IPS-NIHi7 (cell line): ENCODE results near the gene SOX6.
"Not testable (repeated sequence)": the region's sequence is repeated elsewhere in the genome, so short reads cannot be mapped to it uniquely, and the experiment has no call there.

Experiments used
- DNase-seq: peaks from one replicate; pipeline ENCODE4 v3.0.0; 2012; ENCODE audit warnings: mixed read lengths; ENCODE audit errors: extremely low spot score

SOX6 gene

DNA sequence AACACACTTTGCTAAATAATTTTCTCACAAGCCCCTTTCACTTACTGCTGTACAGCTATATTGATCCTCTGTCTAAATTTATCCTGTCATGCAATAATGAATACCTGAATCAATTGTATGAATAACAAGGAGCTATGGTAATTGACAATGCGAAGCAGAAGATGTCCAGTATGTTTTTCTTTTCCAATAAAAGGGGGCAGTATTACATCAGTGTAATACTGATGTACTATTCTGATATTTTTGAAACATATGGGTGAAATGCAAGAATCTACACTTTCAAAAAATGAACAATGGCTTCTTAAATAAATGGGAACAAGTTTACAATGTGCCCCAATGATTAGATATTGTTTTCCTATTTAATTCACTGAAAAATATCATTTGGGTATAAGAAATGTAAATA is 315.1 kb downstream of the SOX6 start:
- DNase-seq = no peak

DNA sequence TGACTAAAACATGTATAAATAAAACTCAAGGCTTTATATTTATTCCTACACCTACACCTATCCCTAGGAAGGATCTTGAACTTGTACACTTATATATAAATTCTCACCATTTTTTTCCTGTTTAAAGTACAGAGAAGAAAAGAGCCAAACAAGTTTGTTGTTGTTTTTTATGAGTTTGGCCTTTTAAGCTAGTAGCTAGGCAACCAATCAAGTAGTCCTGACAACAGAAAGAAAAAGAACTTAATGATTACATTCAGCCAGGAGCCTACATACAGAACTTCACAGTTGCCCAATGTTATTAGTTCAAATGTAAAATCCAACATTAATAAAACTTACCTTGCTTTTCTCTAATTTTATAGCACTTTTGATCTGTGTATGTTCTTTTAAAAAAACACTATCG is 316.2 kb downstream of the SOX6 start:
- no peak for DNase-seq

DNA sequence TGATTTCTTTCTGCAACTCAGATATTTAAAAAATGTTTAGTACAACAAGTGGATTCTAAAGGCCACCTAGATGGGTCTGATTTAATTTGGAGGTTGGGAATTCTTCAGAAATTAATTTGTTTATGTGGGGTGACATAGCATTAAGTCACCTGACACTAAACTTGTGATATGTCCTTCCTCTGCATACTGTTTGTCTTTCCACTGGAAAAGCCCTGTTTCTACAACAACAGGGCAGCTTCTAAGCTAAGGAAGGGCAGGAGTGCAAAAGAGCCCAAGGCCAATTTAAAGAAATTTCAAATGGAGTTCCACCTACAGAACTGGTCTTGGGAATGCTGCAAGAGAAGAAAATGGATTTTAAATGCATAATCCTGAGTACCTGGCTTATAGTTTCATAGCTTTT is 319.2 kb downstream of the SOX6 start:
- no peak for DNase-seq

DNA sequence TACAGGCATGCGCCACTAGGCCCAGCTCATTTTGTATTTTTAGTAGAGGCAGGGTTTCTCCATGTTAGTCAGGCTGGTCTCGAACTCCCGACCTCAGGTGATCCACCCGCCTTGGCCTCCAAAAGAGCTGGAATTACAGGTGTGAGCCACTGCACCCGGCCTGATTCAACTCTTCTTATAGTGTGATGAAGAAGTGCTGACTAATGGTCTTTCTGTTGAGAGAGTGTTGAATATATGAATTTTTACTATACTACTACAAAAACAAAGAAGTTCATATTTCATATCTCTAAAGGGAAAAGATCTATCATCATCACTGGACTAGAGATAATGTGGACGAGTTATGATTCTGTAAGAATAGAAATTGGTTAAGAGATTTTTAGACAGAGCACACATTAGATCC is 320.1 kb downstream of the SOX6 start:
- DNase-seq = no peak

DNA sequence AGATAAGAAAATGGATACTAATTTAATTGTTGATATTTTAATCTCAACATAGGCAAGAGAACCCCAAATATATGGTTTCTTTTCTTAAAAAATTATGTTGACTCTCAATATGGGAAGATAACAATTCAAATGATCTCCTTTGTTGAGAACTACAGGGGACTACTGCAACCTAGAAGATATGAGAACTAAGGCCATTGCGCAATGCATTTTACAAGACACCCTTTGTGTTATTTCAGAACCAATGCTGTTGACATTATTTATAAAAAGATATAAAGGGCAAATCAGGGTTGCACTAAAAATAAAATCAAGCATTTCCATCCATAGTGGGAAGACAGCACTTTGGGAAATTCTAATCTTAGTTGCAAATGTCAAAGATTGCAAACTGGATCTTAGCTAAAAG is 322.3 kb downstream of the SOX6 start:
- DNase-seq = no peak

DNA sequence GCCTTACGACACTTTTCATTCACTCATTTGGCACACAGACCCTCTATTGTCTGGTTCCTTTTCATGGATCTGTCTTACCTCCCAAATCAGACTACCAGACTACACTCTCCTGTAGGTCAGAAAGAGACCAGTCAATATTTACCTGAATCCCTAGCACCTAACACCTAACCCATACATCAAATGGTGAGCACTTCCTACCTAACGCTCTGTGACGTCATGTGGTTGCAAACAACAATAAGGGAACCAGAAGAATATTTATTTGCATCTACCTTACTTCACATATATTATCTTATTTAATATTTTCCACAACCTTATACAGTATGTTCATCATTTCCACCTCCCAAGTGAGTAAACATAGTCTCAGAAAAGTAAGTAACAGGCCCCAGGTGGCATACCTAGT is 323.4 kb downstream of the SOX6 start:
- no peak for DNase-seq

DNA sequence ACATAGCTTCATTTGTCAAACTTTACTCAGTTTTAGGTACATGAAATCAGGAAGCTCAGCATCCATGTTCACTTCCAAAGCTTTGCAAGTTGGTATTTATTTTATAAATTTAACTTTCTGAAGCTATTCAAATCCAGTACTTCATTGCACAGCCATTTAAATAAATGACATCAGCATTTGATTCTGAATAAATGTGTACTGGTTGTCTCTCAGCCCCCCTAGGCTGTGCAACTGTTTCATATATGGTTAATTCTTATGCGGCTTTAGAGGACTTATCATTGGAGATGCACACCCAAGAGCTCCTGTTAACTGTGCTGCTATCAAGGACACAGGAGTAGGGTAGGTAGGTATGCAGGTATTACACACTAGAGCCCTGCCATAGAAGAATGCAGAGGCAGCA is 325.1 kb downstream of the SOX6 start:
- DNase-seq = no peak

DNA sequence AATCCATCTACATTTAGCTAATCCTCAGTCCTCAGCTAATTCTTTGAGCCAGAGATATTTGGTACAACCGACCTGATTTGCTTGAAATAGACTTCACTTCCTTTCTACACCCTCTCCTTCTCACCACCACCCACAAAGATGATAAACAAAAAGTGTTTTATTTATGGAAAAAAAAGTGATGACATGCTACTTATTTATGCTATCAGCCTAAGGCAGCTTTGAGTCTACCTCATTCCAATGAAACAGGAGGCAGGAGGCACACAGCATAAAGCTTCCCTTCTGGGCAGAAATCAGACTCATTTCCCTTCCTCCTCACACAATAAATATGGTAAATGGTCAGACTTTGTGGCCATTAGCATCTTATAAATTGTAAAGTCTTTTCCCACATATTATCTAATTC is 325.7 kb downstream of the SOX6 start:
- DNase-seq = no peak

DNA sequence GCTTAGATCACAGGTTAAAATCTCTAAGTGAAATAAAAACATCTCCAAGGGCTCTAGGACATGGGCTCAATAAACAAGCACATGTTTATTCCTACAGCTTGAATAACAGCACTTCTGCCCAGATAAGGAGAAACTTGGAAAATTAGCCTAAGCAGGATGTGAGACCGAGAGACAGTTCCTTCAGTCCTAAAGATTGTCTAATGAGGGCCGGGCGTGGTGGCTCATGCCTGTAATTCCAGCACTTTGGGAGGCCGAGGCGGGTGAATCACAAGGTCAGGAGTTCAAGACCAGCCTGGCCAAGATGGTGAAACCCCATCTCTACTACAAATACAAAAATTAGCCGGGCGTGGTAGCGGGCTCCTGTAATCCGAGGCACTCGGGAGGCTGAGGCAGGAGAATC is 327.2 kb downstream of the SOX6 start:
- DNase-seq = not testable (repeated sequence)

DNA sequence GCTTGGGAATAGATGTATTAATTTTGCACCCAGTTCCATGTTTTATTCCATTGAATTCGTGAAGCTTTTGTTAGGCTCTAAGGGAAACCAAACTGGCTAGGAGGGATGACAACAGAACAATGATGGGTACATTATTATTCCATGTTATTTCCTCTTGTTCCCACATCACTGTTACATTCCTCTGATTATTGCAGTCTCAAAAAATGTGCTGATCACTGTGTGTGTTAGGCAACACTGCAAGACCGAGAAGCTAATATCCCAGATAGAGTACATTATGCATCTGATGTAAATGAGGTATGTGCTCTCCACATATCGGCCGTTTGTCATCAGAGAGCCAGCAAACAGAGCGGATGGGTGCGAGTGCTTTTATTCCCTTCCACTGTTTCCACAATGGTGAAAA is 327.9 kb downstream of the SOX6 start:
- no peak for DNase-seq

DNA sequence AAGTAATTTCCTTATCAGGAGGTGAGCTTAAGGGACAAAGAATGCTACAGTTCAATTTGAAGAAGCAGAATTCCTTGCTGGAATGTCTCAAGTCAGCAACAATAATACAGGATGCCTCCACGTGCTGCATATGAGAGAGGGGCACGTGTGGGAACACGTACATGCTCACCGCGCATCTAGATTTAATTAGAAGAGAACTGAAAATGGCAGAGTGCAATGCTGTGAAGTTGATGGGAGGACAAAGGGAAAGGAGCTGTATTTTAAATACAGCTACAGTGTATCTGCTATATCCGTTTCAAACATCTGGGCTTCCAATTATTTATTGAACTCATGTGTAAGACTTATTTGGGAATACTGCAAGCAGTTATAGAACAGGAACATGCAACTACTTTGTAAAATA is 328.7 kb downstream of the SOX6 start:
- DNase-seq = no peak

DNA sequence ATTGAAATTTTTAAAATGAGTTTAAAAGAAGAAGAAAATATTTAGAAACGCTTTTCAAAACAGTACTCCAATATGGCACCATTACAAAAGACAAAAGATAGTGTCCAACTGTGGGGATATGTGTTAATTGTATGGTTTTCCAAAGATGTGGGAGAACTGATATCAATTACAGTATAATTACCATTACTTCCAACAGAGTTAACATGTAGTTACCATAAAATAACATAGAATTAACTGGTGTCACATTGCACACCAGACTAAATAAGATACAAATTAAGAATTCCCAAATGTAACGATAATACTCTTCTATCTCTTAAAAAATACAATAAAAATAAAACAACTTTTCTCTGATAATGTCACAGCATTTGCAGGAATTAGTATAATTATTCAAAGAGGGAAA is 329.5 kb downstream of the SOX6 start:
- DNase-seq = no peak

DNA sequence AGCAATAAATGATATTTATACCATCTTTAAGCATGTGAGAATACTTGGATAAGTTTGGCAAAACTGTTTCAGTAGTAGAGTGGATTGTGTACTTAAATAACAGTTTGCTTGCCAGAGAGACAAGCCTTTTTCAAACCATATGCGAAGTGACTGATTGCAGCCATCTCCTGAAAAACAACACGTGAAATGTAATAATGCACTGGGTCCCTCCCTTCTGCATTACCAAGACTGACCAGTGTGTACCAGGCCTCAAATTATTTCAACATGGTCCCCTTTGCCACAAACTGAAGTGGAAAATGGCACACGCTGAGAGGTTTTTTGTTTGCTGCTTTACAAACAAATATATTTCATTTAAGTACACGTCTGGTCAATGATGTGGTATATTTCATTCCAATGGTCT is 337.4 kb downstream of the SOX6 start:
- DNase-seq = no peak

DNA sequence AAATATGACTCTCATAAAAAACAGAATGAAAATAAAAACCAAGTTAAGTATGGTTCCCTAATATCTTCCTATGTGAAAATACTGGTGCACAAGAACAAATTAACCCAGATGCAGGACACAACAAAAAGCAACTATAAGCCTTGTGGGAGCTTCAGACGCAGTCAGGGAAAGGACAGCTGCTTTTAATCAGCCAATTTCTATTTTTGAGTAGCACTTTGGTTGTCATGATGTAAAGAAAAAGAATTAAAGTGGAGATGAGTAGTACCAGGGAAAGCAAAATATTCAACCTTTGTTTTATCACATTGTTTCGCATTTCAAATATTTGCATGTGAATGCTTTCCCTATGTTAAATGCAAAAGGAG is 339.9 kb downstream of the SOX6 start:
- DNase-seq = no peak

DNA sequence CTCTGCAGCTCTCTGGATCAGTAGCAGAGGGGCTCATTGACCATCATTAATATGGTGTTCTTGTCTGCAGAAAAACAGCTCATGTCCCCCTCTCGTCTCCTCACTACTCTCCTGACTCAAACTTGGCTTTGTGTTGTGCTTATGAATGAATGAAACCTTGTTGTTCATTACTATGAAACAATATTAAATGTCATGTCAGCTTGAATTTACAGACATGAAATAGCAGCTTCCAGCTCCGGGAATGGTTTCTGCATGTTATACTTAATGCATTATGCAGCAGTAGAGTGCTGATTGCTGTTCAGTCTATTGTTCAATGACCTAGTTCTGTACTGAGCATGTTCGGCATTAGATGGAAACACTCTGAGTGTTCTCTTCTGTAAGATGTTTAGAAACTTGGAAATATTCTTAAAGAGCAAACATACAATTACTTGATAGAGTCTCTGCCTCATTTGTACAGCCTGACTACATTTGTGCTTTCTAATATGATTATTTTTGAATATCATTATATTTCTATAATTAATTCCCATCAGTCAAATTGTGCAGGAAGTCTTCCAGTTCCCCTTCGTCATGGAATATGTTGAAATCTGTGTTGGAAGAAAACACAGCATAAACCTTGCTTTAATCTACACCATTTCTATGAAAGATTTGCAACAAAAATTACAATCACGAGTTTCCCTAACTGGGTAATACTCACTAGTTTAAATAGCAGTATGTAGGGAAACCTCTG is 340.4 kb downstream of the SOX6 start:
- DNase-seq = no peak

DNA sequence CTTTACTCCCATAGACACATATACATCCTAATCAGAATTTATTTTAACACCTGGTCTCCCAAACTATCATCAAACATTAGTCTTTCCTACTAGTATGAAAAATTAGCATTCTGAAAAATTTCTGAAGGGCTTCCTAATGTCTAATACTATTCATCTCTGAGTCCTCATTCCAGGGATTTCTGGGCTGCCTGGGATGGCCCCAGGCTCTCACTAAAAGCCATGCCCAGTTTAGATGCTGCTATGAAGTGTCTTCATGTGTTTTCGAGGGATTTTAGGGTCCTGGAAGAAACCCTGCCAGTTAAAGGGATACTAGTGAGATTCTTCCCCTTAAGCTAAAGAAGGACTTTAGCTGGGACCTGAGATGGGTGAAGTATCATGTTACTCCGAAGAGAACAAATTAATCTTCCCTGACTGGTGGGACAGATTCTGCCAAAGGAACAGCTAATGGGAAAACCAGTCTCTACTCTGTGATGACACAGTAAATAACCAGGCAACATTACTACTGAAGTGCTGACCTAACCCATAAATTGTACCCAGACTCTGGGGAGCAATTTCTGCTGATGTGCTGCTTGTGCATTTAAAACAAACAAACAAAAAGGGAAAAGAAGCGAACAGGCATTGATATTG is 342.6 kb downstream of the SOX6 start:
- no peak for DNase-seq

DNA sequence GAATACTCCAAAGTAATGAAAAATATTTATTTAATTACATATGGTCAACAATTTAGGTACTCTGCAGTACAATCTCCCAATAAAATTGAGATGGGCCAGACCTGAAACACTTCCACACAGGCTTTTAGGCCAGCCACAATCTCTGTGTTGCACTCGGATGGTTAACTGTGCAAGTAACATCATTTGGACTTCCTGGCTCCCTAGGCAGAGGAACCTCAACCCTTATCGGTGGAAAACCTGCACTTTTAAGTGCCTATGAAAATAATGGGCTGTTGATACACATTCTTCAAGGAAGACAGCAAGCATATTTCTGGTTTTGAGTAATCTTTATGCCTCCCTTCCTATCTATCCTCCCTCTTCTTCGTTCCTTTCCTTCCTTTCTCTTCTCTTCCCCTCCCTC is 343.1 kb downstream of the SOX6 start:
- DNase-seq = no peak

DNA sequence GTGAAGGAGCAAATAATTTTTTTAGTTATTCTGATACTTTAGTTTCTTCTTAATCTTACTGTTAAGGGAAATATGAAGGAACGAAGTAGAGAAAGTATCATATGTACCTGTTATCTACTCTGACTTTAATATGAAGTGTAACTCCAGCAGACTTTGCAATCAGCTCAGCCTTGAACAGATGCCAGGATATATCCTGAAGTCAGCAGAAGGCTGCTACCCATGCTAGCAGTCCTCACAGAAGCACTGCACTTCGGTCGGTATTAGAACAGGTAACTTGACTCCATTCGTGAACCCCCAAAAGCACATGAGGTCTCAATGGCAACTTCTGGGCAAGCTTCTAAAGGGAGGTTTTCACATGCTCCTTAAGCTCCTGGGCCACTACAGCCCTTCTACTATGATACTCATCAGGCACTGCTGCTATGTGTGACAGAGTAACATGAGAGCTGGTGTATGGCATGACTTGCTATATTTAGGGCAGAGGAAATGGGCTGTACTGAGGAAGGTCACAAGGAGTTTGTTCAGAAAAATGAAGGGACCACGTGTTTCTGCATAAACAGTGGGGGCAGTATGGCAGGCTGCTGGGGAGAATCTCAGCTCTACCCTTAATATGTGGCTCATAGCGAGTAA is 344.1 kb downstream of the SOX6 start:
- no peak for DNase-seq

DNA sequence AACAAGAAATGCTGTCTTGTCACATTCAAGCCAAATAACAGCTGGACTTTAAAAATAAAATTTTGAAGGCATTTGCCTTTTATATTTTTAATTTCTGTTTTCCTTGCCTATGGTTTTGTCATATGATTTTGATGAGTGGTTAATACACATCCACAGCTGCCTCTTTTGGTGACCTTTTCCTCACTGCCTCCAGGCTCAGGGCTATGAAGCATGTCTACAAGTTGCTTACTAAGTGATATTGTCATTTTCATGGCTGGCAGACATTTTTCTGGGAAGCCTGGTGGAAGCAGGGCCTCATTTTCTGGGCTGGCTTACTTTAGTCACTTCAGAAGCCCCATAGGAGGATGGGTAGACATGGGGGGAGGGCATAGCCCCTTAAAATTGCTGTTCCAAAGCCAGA is 344.9 kb downstream of the SOX6 start:
- no peak for DNase-seq

DNA sequence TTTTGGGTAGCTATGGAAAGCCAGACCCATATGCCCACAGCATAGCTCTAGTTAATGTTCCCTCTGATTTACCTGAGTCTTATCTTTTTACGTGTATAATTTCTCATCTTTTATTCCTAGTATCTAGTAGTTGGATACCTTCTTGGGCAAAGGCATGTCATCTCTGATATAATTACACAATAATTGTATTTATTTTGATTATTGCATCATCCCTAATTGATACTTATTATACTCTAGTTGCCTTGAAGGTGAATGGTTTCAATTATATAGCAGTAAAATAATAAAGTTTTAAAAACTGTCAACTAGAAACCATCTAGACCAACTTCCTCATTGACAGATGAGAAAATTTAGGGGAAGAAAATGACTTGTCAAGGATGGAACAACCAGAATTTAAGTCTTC is 347.3 kb downstream of the SOX6 start:
- DNase-seq = no peak

DNA sequence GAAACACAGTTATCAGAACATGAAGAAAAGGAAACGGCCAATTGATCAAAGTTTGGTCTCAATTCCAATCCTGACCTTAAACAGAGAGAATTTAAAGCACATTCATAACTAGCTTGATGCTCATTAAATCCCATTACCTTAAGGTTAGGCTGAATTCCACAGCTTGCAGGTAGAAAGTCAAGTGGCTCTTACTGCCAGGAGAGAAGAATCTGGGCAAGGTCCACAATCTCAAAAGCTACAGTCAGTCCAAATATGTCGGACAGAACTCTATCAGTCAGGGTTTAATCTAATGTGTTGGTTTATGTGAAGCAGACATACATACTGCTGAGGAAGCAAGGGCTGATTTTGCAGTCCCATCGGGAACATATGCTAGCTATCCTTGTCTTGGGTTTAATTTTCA is 348.8 kb downstream of the SOX6 start:
- DNase-seq = no peak

DNA sequence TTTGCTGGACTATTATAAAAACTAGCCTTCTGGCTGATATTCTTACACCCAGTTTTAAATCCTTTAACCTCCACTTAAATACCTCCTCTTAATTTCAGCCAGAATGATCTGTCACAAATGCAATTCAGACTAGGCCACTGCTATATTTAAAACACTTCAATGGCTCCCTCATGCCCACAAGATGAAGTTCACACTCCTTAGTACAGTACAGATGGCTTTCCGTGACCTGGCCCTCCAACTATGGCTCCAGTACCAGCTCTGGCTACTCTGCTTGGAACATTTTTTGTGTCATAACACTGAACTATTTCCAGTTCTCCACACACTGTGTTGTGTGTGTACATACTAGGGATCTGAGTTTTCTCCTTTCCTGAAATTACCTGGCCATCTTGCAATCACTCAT is 353.4 kb downstream of the SOX6 start:
- no peak for DNase-seq

DNA sequence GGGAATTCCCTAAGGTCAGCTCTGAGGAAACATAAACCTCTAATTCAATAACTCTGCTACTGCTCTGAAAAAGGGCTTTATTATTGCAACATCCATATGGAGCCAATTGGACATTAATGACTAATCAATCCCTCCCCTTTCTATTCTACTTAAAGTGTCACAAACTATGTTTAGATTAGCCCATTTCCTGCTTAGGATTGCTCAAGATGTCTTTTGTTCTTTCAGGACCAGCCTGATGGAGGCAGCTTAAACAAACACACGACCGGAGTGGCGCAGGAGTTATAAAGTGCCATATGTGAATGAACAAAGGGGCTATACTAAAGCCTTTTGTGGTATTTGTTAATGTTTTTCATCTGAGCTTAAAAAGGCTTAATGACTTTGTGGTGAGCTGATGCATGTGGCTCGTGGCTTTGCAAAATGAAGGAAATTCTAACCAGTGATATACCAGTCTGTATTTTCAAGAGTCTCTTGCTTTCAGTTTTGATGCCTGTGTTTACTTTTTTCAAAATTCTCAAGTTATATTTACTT is 354.4 kb downstream of the SOX6 start:
- no peak for DNase-seq
